GM18519 (cell line): ENCODE measurements around the gene STX10.

Experiments
- ATAC-seq: cut with Tn5 transposase; IDR thresholded peaks from one replicate; pipeline ENCODE4 v1.9.1; 2021; ENCODE audit warnings: mild to moderate bottlenecking, moderate library complexity; ENCODE audit not compliant: unreplicated experiment, low FRiP score

STX10 gene

DNA sequence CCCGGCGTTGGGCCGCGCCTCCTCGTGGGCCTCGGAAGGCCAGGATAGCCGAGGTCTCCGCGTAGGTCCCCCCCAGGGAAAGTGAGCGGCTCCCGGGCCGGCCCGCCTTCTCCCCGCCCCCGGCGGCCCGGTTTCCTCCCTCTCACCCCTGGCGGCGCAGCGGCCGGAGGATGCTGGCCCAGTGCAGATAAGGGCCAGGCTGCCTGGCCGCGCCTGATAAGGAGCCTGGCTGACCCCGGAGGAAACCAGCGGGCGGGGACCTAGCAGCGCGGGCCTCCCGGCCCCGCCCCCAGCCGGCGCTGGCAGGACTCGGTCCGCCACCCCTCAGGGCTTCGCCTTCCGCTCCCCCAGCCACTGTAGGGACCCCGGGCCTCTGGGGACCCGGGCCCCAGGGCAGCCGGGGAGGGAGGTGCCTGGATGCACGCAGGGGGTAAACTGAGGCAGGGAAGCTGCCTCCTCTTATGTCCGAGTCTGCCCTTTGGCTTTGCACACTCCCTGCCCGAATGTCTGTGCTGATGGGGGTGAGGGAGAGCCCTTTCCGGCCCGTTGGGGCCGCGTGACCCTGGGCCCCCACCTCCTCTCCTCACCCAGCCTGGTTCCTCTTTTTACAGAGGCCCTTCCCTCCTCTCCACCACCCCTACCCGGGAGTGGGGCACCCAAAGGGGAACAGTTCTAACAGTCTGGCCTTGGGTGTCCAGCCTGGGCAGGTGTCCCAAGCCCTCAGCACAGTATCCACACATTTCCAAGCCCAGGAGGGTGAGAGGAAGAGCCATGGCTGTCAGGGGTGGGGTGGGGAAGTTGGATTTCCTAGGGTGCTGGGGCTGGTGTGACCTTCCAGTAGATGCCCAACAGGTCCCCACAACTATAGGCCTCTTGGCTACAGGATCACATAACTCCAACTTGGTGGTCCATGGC, 47.3 kb downstream of the STX10 start, which contains the start of gene LYL1:
Gene LYL1, minus strand, starts transcription at position 193 of the 915 bp plus-strand sequence. CDS start 1,687 bp downstream, outside the sequence.
- ATAC-seq, result no peak

- no peak for ATAC-seq
Observed at GRCh38 chr19:13102416-13102665, 47.8 kb downstream of the STX10 start.

- ATAC-seq, result no peak
Observed at GRCh38 chr19:13101590-13102415, 48.4 kb downstream of the STX10 start.

DNA sequence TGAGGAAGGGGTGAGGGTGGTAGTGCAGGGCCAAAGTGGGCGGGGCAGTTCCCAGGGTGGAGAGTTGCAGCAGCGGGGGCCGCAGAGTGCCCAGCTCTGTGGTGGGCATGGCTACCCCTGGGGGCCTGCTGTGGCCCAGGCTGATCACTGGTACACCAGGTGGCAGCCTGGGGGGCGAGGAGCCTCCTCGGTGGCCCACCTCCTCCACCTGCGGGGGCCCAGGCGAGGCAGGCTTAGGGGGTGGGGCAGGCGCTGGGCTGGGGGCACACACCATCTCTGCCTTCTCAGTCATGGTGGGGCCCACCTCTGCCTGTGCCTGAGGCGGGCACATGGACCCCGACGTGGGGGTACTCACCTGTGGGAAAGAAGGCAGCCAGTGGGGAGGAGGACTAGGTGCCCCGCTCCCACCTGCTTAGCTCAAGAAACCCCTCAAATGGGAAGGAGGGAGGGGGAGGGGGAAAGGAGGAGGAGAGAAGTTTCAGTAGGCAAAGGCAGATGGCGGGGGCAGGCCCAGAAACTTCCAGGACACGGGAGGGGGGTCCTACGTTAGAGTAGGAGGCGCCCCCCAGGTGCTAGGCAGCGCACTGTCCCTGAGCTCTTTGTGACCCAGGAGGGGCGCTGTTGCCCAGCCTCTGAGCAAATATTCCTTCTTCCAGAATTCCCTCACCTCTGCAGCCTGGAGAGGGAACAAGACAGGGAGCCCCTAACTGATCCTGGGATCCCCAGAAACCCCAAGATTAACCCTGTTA, 49.2 kb downstream of the STX10 start:
- ATAC-seq, result no peak

- no peak for ATAC-seq
Observed at GRCh38 chr19:13100031-13100588, 50.1 kb downstream of the STX10 start.

GRCh38 chr19:13099073-13099999, 50.8 kb downstream of the STX10 start:
- ATAC-seq, result no peak

DNA sequence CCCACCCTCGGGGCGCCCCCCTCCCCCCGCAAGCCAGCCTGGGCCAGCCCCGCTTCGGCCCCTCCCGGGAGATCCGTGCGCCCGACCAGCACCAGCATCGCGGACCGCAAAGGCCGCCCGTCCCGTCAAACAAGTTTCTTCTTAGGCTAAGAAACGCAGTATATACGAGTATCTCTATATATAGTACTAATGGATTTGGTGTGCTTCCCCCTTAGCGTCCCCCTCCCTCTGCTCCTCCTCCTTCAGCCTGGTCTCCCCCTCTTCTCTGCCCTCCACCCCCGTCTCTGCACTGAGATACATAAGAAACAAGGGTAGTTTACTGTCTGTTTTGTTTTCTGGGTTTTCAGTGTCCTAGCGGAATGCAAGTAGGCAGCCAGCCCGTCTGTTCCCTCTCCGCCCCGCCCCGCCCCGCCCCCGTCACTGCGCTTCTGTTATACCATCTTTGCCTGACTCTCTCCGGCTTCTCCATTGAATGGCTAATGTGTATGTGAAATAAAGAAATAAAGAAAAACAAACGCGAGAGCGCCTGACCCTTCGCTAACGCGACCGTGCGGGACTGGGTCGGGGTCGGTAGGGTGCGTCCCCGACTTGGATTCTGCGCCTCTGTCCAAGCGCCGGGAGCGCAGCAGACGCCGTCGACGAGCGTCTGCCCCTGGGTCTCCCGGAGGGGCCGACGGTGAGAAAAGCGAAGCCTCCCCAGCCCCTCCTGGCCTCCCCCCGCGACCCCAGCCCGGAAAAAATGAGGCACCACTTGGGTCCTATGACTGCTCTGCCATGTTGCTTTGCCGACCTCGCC, 51.7 kb downstream of the STX10 start:
- no peak for ATAC-seq

- no peak for ATAC-seq
Observed at GRCh38 chr19:13097463-13098258, 52.5 kb downstream of the STX10 start.

DNA sequence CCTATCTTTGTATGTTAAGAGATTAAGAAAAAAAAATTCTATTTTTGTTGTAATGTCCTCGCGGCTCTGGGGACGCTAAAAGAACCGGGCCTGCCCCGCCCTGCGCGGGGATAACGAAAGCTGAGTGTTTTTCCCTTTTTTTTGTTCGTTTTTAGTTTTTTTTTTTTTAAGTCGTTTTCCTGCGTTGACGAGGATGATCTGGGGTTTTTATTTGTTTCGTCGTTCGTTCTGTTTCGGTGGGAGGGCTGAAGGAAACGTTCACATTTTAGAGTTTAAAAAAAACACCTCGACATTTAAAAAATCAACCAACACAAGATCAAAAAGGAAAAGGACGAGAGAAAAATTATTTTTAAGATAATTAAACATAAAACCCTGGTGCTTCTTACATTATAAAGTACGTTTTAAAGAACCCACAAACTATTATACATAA, 53.1 kb downstream of the STX10 start:
- ATAC-seq, result no peak

GRCh38 chr19:13095934-13096927, 53.9 kb downstream of the STX10 start:
- no peak for ATAC-seq

DNA sequence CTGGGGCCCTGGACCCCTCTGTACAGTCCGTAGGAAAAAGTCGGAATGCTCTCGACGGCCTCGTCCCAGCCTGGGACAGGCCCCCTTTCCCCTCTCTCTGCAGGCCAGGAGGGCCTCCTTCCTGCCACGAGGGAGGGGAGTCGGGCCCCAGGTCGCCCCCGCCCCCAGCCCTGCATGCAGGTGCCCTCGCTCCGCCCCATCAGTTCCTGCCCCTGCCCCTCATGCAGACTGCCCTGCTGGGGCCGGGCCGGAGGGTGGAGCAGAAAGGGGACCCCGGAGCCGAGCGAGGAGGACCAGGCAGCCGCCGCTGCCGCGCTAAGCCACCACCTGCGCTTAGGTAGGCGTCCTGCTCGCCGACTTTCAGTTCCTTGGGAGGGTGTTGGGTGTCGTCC, 54.8 kb downstream of the STX10 start:
- ATAC-seq, result no peak

GRCh38 chr19:13094771-13095392, 55.3 kb downstream of the STX10 start:
- ATAC-seq, result no peak

DNA sequence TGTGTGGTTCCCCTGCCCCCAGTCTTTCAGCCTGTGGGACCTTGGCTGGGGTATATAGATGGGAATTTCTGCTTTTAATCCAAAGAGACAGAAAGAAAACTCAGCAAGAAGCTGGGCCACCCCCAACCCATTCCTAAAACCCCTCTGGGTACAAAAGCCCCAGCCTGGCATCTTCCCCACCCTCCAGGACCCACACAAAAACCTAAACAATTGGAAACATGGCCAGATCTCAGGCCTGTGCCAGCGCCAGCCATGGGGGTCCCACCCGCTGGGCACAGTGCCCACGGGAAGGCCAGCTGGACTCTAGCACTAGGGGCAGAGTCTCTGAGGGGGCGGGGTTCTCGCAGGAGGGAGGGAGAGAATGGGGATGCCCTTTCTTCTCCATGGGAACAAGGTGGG, 56.1 kb downstream of the STX10 start:
- no peak for ATAC-seq
